HG03039 (cell line): ENCODE measurements around the gene PRMT1.

Experiments used
- ATAC-seq: cut with Tn5 transposase; IDR thresholded peaks from one replicate; pipeline ENCODE4 v1.9.1; 2021; ENCODE audit warnings: mild to moderate bottlenecking, moderate library complexity; ENCODE audit not compliant: unreplicated experiment

PRMT1 gene

DNA sequence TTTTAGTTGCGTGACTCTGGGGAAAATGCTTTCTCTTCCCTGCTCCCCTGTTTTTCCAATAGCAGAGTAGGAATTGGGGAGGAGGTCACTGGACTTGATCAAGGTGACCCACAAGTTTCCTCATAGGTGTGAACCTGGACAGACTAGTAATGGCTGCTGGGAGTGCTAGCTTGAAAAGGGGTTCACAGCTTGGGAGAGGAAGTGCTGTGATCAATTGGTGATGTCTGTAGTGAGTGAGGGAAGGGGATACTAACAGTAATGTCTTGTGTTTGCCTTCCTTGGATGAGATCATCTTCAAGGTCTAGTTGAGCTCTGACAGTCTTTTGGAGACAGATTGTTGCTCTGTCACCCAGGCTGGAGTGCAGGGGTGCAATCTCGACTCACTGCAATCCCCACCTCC lies 9.6 kb upstream of the PRMT1 start:
- ATAC-seq, result no peak

DNA sequence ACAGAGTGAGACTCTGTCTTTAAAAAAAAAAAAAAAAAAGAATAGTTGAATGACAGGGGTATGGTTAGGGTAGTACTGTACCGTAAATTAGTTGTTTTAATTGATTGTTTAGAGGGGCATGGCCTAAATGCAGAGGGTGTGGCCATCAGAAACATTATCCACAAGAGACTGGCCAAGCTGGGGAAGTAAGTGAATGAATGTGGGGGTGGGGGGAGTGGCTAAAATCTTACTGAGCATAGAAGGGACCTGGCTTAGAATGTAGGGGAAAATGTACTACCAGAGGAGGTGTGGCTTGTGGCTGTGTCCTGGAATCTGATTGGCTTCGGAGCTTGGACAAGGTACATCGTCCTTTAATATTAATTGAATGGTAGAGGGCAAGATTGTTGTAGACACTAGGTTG lies 7.6 kb upstream of the PRMT1 start:
- ATAC-seq, result no peak

DNA sequence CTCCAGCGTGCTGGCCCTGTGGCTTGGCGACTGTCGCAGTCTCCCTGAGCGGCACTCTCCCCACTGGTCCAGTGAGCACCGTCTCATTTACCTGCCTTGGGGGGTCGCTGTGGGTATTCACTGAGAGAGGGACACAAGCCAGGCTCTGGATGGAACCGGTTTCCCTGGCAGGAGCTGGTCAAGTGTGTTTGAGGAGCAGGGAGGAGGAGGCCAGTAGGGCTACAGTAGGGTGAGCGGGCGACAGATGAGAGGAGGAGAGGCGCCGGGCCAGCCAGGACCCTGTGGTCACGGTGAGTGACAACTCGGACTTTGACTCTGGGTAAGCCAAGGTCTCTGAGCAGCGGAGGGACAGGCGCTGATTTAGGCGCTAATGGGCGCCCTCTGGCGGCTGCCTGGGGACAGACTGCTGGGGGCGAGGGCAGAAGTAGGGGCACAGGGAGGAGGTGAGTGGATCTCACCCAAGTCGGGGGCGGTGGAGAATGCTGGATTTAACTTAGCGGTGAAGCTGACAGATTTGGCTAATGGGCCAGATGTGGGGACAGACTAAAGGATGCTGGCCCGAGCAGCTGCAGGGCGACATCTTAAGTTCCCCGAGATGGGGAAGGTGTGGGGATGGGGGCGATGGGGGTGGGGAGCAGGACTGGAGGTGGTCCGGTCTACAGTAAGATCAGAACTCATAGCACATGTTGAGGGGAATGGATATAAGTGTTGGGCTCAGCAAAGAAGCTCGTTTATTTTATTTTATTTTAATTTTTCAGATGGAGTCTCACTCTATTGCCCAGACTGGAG lies 4.7 kb upstream of the PRMT1 start:
- no peak for ATAC-seq

DNA sequence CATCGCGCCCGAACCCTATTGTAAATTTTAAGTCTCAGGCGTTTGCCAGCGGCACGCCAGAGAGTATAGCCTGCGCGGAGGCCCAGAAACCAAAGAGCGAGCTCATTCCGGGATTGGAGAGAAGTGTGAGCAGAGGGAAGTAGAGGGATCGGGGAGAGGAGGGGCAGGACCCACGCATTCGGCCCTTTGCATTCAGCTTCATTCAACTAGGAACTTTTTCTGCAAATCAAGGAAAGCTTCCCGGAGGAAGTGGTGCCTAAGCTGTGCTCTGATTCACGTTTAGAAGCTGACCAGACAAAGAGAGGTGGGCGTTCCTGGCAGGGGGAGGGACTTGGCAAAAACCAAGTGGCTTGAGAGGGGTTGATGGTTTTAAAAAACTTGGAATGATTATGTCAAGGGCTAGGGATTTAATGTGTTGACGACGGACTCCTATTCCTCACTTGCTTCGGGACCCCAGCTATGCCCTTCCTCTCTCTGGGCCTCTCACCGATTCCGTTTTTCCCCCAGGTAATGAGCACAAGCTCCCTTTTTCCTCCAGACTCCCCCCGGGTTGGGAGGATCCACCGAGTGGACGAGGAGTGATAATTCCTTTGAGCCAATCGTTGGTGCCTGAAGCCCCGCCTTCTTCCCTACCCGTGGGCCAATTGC lies 811 bp upstream of the PRMT1 start:
- peak; percentile 6 for ATAC-seq

DNA sequence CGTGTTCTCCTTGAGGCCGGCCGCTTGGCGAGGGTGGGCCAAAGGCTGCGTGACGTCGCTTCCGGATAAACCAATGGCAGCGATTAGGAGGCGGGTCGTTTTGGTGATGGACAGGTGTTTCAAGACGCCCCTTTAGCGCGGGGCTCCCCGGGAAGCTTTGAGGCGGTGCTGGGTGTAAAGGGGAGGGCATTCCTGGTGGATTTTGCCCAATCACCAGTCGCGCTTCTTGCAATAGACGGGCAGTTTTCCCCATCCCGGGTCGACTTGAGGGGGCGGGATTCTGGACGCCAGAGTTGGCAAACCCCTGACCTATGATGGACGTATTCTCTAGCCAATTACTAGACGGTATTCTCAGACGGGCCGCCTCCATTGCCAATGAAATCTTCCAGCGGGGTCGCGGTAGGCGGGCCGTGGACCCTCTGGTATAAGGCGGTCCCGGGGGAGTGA lies 264 bp upstream of the PRMT1 start:
- ATAC-seq, result peak; percentile 62

DNA sequence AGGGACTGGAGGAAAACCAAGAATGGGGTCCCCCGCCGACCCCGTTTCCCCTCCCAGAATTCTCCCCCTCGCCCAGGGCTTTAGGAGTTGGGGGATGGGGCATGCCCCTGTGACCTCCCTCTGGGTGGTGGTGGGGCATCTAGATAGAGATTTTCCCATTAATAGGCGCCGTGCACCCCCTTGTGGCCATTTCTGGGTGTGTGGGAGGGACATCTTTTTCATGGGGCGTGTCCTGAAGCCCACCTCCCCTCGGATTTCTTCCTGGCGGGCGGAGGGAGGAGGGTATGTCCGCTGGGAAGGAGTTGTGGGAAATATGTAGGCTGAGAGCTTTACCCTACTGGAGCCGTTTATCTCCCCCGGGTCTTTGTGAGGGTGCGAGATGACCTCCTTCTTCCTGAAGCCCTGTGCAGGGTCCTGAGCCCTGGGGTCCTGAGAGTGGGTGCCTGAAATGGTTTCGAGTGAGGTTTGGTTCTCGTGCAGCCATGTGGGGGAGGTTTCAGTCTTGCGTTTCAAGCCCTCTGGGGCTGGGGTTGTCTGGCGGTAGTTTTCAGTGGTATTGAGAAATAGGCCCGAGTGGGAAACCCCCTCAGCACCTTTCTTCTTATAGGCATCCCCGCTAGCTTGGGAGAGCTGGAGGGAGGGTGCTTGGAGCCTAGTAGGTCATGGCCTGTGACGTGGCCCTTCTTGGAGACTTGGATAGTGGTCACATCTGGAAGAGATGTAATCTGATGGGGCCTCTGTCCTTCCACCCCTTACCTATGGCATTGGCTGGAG lies 1.0 kb downstream of the PRMT1 start:
- no peak for ATAC-seq

DNA sequence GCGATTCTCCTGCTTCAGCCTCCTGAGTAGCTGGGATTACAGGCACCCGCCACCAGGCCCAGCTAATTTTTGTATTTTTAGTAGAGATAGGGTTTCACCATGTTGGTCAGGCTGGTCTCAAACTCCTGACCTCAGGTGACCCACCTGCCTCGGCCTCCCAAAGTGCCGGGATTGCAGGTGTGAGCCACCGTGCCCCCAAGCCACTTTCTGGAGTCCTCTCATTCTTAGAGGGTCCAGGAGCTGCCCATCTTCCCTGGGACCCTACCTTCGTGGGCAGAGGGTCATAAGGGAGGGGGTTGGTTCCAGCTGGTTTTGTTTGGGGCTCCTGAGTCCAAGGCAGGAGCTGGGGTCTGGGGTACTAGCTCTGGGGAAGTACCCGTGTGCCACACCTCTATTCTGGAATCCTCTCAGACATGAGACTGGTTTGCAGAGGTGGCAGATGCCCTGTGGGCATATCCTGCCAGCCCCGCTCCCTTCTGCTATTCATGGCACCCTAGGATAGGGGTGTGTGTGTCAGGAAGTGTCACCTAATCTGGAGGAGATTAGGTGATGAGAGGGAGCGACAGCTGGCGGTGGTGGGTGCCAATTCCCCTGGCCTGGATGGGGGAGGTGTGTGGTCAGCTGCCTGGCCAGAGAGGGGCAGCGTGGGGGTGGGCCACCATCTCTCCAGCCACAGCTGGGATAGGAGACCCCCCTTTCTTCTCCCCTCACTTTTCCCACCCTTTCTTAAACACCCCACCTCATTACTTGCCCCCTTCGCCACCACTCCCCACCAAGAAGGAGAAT lies 2.1 kb downstream of the PRMT1 start:
- no peak for ATAC-seq

DNA sequence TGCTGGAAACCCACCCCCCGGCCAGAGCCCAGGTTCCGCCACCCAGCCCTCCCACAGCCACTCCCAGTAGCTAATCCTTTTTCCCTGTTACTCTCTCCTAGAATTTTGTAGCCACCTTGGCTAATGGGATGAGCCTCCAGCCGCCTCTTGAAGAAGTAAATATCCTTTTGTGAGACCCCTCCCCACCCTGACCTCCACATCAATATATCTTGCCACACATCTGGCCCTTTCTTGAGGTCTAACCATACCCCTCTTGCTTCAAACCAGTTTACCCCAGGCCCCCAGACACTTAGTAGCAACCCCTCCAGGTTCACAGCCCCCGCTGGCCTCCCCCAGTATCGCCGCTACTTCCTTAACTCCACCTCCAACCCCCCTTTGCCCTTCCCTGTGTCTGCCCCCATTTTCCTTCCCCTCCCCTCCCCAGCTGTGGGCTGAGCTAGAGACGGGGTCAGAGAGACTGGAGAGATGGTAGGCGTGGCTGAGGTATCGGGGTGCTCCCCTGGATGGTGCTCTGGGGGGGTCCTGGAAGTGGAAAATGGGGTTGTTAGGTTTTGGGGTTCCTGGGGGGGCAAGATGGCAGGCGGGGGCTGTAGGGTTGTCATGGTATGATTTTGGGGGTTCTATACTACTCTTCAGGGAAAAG lies 2.8 kb downstream of the PRMT1 start:
- ATAC-seq, result no peak

DNA sequence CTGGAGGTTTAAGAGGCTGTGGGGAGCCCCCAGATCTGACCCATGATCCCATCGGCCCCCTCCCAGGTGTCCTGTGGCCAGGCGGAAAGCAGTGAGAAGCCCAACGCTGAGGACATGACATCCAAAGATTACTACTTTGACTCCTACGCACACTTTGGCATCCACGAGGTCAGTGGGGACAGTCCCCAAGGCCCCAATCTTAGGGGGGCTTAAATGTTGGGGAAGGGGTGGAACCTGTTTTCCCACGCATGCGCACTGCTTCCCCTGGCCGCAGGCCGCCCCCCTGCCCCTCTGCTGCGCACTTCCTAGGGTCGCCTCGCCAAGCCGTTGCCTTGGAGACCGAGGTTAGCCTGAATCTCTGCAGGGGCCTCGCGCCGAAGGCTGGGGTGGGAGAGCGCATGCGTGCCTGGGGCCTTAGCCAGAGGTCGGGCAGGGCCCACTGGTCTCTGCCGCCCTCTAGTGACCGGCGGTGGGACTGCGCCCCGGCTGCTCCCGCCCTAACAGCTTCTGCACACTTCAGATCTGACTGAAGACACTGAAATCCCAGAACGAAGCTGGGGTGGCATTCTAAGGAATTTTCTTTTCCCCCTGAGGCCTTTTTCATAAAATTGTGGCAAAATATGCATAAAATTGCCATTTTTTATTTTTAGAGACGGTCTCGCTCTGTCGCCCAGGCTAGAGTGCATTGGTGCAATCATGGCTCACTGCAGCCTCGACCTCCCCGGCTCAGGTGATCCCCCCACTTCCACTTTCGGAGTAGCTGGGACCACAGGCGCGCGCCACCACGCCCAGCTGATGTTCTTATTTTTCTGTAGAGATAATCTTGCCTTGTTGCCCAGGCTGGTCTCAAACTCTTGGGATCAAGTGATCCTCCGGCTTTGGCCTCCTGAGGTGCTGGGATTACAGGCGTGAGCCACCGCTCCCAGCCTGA lies 3.6 kb downstream of the PRMT1 start:
- no peak for ATAC-seq

DNA sequence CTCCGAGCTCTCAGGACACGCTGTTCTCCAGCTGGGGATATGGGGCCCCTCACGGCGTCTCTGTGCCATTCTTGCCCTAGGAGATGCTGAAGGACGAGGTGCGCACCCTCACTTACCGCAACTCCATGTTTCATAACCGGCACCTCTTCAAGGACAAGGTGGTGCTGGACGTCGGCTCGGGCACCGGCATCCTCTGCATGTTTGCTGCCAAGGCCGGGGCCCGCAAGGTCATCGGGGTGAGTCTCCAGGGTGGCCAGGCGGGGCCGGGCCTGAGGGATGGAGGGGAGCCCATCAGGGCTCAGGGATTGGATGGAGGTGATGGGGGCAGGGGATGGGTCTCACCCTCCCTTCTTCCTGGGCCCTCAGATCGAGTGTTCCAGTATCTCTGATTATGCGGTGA lies 4.8 kb downstream of the PRMT1 start:
- no peak for ATAC-seq

DNA sequence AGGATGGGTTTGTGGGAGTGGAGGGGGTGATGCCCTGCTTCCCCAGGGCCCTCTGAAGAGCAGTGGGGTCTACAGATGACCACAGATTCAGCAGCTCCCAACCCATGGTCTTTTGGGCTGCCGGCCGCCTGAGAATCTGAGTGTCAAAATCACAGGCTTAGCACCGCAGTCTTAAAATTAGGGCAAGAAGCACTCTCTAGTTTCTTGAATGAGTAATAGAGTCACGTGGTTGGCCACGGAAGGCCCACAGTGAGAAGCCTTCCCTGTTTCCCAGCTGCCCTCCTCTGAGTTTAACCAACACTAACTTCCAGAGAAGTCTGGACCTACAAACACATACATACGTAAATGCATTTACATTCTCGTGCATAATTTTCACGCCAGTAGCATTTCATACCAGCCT lies 5.2 kb downstream of the PRMT1 start:
- no peak for ATAC-seq

DNA sequence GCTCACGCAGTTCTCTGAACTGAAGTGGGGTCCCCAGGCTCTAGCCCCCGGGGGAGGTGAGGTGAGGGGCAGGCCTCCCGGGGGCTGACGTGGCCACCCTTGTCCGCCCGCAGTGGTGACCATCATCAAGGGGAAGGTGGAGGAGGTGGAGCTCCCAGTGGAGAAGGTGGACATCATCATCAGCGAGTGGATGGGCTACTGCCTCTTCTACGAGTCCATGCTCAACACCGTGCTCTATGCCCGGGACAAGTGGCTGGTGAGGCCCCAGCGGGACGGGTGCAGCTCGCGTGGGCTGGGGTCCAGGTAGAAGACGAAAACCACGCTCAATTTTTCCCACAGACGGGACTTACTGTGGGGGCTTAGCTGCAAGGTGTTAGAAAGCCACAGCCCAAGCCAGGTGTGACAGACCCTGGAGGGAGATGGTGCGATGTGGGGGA lies 6.8 kb downstream of the PRMT1 start:
- no peak for ATAC-seq

DNA sequence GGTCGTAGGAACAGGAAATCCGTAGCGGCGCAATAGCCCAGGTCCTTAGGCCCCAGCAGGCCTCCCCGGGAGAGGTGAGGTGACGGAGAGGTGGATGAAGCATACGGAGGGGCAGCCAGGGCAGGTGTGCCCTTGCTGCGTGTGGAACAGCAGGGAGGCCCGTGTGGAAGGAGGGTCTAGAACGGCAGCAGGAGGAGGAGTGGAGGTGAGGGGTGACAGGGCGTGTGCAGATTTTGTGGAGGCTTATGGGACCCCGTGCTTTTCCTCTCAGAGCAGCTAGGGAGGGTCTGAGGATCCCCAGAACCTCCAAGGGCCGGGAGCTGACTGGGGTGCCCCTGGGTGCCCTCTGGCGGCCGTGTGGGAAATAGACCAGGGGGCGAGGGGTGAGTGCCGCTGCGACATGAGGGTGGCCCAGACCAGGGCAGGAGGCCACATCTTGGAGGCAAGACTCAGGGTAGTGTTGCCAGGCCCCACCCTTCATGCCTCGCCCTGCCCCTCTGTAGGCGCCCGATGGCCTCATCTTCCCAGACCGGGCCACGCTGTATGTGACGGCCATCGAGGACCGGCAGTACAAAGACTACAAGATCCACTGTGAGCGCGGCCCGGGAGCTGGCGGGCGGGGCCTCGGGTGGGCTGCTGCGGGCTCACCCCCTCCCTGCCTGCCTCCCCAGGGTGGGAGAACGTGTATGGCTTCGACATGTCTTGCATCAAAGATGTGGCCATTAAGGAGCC lies 7.3 kb downstream of the PRMT1 start:
- no peak for ATAC-seq

DNA sequence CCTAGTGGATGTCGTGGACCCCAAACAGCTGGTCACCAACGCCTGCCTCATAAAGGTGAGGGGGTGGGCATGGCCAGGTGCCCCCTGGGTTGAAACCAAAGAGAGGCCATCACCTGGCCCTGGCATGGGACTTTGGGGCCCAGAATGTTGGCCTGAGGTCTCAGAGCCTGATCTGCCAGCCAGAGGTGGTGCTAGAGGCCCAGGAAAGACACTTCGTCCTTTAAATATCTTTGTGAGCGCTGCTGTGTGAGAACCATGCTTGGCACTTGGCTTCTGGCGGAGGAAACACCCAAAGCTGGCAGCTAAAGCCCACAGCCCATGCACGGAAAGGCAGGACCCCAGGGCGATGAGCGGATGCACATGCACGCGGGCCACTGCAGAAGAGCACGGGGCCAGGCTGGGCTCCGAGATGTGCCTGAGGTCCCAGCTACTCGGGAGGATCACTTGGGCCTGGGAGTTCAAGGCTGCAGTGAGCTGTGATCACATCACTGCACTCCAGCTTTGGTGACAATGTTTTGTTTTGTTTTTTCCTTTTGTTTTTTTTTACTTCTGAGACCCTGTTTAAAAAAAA lies 8.0 kb downstream of the PRMT1 start:
- no peak for ATAC-seq

DNA sequence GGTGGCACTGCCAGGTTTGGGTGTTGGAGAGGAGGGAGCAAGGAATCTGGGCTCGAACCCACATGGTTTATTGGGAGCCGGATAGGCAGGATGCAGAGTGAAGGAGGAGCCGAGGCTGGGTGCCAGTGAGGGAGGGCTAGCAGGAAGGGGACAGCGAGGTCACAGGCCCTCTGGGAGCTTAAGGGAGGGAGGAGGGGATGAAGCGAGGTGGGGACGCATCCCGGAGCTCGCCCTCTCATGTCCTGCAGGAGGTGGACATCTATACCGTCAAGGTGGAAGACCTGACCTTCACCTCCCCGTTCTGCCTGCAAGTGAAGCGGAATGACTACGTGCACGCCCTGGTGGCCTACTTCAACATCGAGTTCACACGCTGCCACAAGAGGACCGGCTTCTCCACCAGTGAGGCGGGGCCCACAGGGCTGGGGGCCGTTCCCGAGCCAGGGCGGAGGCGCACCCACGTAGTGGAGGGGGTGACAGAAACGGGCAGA lies 8.8 kb downstream of the PRMT1 start:
- no peak for ATAC-seq

DNA sequence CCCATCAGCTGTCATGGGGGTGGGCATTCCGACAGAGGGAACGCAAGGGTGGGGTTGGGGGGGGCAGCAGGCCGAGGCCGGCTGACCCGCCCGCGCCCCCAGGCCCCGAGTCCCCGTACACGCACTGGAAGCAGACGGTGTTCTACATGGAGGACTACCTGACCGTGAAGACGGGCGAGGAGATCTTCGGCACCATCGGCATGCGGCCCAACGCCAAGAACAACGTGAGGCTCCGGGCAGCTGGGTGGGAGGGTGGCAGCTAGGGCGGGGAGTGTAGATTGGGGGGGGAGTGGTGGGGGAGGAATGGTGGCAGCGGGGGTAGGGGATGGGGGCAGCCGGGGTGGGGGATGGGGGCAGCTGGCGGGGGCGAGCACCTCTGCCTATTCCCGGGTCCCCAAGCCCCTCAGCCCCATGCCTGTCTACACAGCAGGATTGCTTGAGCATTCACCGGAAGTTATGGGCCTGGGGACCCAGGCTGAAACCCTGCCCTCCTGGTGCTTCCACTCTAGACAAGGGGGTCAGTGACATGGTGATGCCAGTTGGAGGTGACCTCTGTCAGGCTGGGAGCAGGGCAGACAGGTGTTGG lies 9.5 kb downstream of the PRMT1 start:
- ATAC-seq, result no peak

DNA sequence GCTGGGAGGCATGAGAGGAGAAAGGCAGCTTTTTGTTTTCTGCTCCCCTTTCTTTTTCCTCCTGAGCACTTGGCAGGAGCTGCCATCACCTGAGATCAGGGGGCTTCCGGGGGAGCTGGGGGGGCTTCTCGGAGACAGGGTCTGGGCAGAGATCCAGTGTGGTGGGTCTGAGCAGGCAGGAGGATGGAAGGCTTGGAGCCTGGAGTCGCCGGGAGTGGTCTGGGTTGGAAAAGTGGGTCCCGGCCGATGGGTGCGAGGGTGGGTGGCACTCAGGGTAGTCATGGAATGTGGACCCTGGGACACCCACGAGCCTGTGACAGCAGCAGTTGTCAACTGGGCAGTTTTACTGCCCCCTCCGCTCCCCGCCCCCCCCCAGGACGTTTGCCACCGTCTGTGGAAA lies 10.1 kb downstream of the PRMT1 start:
- no peak for ATAC-seq
